Endodermal cell (in vitro differentiated cells): ENCODE data around the gene LAMA2. TPM values are rescaled to one million over a fixed set of nuclear protein-coding genes. Genes with fewer than 3 reads are reported as not detected.

ENCODE experiments used
- DNase-seq: peaks from one replicate; pipeline ENCODE4 v3.0.0-alpha.2; 2017
- H3K27ac ChIP-seq: 2 replicates; pipeline ENCODE4 v1.5.1; 2013; ENCODE audit warnings: mild to moderate bottlenecking, low read depth, low read length, moderate library complexity
- H3K27me3 ChIP-seq: 2 replicates; pipeline ENCODE4 v1.6.1; 2013; ENCODE audit warnings: mild to moderate bottlenecking, low read length, moderate library complexity; ENCODE audit not compliant: insufficient read depth, control insufficient read depth, poor library complexity, severe bottlenecking
- H3K36me3 ChIP-seq: 2 replicates; pipeline ENCODE4 v1.7.0; 2013; ENCODE audit warnings: mild to moderate bottlenecking, low read length, moderate library complexity; ENCODE audit not compliant: control insufficient read depth, insufficient read depth
- H3K4me1 ChIP-seq: one replicate; pipeline ENCODE4 v1.7.0; 2013; ENCODE audit warnings: low read length; ENCODE audit not compliant: control insufficient read depth, insufficient read depth
- H3K4me3 ChIP-seq: 2 replicates; pipeline ENCODE4 v1.5.1; 2013; ENCODE audit warnings: mild to moderate bottlenecking, low read length, moderate library complexity
- H3K9ac ChIP-seq: 2 replicates; pipeline ENCODE4 v1.6.1; 2013; ENCODE audit warnings: mild to moderate bottlenecking, low read length, moderate library complexity; ENCODE audit not compliant: poor library complexity, severe bottlenecking; ENCODE audit errors: extremely low read depth
- H3K9me3 ChIP-seq: 2 replicates; pipeline ENCODE4 v1.6.1; 2013; ENCODE audit warnings: mild to moderate bottlenecking, low read length, moderate library complexity; ENCODE audit not compliant: control insufficient read depth
- H3K27ac Mint-ChIP-seq: 2 replicates; pipeline ENCODE4 v1.8.0; 2020; ENCODE audit warnings: mixed read lengths
- H3K27me3 Mint-ChIP-seq: 2 replicates; pipeline ENCODE4 v1.8.0; 2021; ENCODE audit warnings: mild to moderate bottlenecking, mixed read lengths; ENCODE audit not compliant: insufficient read depth
- H3K36me3 Mint-ChIP-seq: 2 replicates; pipeline ENCODE4 v1.8.0; 2020; ENCODE audit warnings: low read depth, mixed read lengths
- H3K4me1 Mint-ChIP-seq: 2 replicates; pipeline ENCODE4 v1.8.0; 2020; ENCODE audit warnings: mixed read lengths
- H3K4me3 Mint-ChIP-seq: 2 replicates; pipeline ENCODE4 v1.8.0; 2020; ENCODE audit warnings: mild to moderate bottlenecking, moderate library complexity, mixed read lengths
- H3K9me3 Mint-ChIP-seq: 2 replicates; pipeline ENCODE4 v1.8.0; 2020; ENCODE audit warnings: mild to moderate bottlenecking, mixed read lengths
- WGBS, 2 experiments: methylation state at CpG; one replicate each; pipeline versions ENCODE4 v1.1.5 to v1.1.7; 2013; ENCODE audit warnings: missing lambda C conversion rate in 2 of 2, mixed read lengths in 1 of 2; ENCODE audit not compliant: insufficient coverage in 1 of 2, insufficient read length in 1 of 2; 5-methylcytosine and 5-hydroxymethylcytosine counted together
- total RNA-seq, 2 donors: library from RNA; stranded (reverse); fragmentation: NEBNext Ultra II Directional in 1 of 2; extraction: Animal tissue kit (Norgen Biotek cat#: 25700) in 1 of 2; gene quantifications; 2 replicates in 1 of 2; 3 replicates in 1 of 2; pipeline ENCODE4 v1.2.1, GENCODE V29; 2021
- TF ChIP-seq, protein P1 (sequence below): fragments of 200-600 bp; sonication (generic); conservative IDR thresholded peaks from 2 replicates; pipeline ENCODE4 v1.5.0; 2021; ENCODE audit warnings: antibody characterized with exemption, mild to moderate bottlenecking

Gene LAMA2
- total RNA-seq, 2 donors from 2014 or later: 2.3 to 4.1 TPM

DNA sequence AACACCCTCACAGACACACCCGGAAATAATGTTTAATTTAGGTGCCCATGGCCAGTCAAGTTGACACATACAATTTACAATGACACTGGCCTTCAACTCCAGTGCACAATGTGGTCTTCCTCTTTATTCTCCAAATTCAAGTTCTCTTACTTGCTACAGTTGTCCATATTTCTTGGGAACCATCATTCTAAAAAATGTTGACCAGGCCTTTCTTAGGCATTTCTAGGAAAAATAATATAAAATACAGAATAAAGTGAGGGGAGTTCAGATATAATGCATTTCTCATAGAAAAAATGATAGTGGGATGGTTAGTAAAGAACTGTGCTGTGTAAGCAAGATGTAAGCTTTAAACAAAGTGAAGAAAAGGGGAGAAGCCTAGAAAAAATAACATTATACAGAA is 528.2 kb downstream of the LAMA2 start:
- H3K9ac ChIP-seq: no peak overlapping the region
- WGBS, 2 experiments: 85% methylated on average over 1 of the region's 1 CpG; no CpG with 5 or more reads in 1 of the 2 experiments

DNA sequence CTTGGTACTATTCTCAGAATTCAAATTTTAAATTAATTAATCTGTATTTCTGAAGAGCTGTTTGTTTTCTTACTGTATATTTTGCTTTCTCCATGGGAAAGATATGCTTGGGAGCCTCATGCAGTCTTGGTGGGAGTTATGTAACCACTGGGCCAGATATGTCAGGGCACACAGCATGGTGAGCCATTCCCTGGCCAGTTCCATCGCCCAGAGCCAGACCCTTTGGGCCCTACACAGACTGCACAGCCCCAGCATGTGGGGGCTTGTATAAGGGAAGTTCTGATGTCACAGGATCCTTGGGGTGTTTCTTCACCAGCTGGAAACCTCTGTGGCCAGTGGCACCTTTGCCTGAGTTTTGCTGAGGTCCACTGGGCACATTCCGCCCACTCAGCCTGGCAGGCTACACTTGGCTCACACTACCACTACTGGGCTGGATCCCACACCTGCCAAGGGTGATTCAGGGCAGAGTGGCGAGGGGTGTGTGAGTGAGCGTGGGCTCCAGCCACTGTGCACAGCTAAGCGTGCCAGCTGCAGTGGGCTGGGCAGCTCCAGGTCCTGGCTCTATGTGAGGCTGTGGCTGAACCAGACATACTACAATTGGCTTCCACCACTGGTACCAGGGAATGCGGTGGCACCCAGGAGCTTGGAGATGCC is 533.5 kb downstream of the LAMA2 start:
- Mint-ChIP-seq H3K27me3 (no peaks in the 10 kb centered on the region), H3K4me1 (no peaks in the 10 kb centered on the region), H3K4me3 (no peak overlapping the region), H3K27ac (no peak overlapping the region), H3K9me3 (no peaks in the 10 kb centered on the region), H3K36me3 (no peaks in the 10 kb centered on the region)
- H3K4me3 ChIP-seq: no peak overlapping the region
- H3K9ac ChIP-seq: no peak overlapping the region
- no peak for DNase-seq
- no peaks in the 10 kb centered on the region for H3K4me1 ChIP-seq
- no peaks in the 10 kb centered on the region for H3K36me3 ChIP-seq
- H3K27me3 ChIP-seq: no peaks in the 10 kb centered on the region
- TF ChIP-seq, protein P1, sequence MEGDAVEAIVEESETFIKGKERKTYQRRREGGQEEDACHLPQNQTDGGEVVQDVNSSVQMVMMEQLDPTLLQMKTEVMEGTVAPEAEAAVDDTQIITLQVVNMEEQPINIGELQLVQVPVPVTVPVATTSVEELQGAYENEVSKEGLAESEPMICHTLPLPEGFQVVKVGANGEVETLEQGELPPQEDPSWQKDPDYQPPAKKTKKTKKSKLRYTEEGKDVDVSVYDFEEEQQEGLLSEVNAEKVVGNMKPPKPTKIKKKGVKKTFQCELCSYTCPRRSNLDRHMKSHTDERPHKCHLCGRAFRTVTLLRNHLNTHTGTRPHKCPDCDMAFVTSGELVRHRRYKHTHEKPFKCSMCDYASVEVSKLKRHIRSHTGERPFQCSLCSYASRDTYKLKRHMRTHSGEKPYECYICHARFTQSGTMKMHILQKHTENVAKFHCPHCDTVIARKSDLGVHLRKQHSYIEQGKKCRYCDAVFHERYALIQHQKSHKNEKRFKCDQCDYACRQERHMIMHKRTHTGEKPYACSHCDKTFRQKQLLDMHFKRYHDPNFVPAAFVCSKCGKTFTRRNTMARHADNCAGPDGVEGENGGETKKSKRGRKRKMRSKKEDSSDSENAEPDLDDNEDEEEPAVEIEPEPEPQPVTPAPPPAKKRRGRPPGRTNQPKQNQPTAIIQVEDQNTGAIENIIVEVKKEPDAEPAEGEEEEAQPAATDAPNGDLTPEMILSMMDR: no peak
- no peak overlapping the region for H3K27ac ChIP-seq
- WGBS, 2 experiments: 88 to 97% methylated on average over 2 to 6 of the region's 6 CpGs
- H3K9me3 ChIP-seq: no peaks in the 10 kb centered on the region

More for the DNA sequence above, 528.2 kb downstream of the LAMA2 start:
- Mint-ChIP-seq H3K27me3 (no peaks in the 10 kb centered on the region), H3K27ac (no peak overlapping the region), H3K36me3 (no peaks in the 10 kb centered on the region), H3K4me1 (no peaks in the 10 kb centered on the region), H3K4me3 (no peak overlapping the region), H3K9me3 (no peaks in the 10 kb centered on the region)
- no peak for DNase-seq
- Histone ChIP-seq H3K27ac (no peak overlapping the region), H3K4me3 (no peak overlapping the region), H3K36me3 (no peaks in the 10 kb centered on the region), H3K9me3 (no peaks in the 10 kb centered on the region), H3K4me1 (no peaks in the 10 kb centered on the region), H3K27me3 (no peaks in the 10 kb centered on the region)
- TF ChIP-seq, protein P1: no peak

DNA sequence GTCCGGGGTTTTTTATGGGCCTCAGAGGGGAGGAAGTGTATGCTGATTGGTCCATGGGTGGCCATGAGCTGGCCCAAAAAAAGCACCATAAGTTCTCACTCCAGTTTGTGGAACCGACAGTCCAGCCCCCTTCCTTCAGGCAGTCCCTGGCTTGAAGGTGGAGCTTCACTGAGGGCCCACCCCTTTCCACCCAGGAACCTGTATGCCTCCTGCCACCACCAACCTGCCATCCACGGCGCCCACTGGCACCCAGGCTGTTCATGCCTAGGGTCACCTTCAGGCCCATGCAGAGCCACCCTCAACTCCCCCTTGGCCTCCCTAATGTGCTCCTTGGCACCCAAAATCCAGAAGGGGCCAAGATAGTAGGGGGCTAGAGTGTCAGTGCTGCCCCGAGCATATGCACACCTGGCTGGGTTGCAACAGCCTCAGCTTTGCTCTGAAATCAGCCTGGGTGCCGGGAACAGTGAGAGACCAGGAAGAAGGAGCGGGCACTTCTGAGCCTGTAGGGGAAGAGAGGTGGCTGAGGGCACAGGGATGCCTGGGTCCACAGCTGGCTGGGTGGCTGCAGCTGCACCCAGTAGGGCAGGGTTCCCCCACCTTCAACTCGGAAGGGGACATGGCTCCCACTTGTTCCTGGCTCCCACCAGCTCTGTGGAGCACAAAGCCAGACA is 534.6 kb downstream of the LAMA2 start:
- no peaks in the 10 kb centered on the region for H3K27me3 Mint-ChIP-seq
- no peak overlapping the region for H3K27ac Mint-ChIP-seq
- no peaks in the 10 kb centered on the region for H3K27me3 ChIP-seq
- H3K4me3 Mint-ChIP-seq: no peak overlapping the region
- H3K4me1 Mint-ChIP-seq: no peaks in the 10 kb centered on the region
- H3K27ac ChIP-seq: no peak overlapping the region
- DNase-seq: no peak
- TF ChIP-seq, protein P1: no peak
- H3K4me3 ChIP-seq: no peak overlapping the region
- H3K9ac ChIP-seq: no peak overlapping the region
- H3K9me3 ChIP-seq: no peaks in the 10 kb centered on the region
- no peaks in the 10 kb centered on the region for H3K9me3 Mint-ChIP-seq
- no peaks in the 10 kb centered on the region for H3K4me1 ChIP-seq
- H3K36me3 Mint-ChIP-seq: no peaks in the 10 kb centered on the region
- no peaks in the 10 kb centered on the region for H3K36me3 ChIP-seq
- 90 to 100% methylated on average over 3 to 8 of the region's 8 CpGs for WGBS, 2 experiments
